ENCODE measurements around the gene NUP62.

NUP62 gene

DNA sequence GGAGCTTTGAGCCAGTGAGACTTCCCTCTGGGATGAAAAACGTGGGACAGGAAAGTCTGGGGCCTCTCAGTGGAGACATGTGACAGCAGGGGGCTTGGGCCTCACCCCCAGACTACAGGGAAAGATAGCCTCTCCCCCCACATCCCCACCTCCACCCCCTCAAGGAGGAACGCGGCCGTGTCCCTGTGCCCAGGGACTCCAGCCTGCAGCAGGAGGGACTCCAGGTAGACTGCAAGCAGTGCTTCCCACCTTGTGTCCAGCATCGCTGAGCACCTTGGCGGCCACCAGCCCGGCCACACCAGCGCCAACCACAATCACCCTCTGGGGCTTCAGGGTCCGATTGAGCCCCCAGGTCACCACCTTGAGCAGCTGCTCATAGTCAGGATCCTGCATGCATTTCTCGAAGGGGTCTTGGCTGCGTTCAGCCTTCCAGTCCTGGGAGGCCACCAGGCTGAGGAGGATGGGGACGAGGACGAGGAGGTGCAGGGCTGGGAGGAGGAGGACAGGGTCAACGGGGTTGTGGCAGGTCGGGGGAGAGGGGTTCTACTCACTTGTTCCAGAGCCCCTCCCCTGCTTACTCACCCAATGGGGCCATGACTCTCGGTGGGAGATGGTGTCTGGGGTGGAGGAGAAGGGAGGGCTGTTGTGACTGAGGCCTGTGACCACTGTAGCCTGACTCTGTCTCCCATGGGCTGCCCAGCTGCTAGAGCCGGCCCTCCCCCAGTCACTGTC, 33.6 kb downstream of the NUP62 start:
- DNase-seq = no peak

DNA sequence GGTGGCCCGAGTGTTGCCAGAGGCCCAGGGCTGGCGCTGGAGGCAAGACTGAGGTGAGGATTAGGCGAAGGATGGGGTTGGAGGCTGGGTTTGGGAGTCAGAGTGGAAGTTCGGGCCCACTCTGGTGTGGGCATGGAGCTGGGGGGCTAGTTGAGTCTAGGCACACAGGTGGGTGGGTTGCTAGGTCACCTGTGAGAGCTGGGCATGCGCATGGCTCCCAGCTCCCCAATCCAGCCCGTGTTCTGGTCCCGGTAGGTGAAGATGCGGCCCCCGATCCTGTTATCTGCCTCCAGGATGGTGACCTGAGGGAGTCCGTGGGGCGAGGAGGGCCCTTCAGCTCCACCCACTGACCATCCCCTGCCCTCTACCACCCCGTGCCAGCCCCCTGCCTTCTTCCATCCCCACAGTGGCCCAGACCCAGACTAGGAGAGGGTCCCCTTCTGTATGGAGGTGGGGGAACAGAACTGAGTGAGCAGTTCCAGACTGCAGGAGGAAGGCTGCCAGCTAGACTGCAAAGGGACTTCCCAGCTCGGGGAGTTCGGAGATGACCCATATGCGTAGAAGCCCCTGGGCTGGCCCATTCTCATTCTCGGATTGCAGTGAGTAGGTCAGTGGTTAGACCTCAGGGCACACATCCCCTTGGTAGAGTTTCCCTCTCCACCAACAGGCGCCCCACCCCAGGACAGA, 34.3 kb downstream of the NUP62 start:
- no peak for DNase-seq

DNA sequence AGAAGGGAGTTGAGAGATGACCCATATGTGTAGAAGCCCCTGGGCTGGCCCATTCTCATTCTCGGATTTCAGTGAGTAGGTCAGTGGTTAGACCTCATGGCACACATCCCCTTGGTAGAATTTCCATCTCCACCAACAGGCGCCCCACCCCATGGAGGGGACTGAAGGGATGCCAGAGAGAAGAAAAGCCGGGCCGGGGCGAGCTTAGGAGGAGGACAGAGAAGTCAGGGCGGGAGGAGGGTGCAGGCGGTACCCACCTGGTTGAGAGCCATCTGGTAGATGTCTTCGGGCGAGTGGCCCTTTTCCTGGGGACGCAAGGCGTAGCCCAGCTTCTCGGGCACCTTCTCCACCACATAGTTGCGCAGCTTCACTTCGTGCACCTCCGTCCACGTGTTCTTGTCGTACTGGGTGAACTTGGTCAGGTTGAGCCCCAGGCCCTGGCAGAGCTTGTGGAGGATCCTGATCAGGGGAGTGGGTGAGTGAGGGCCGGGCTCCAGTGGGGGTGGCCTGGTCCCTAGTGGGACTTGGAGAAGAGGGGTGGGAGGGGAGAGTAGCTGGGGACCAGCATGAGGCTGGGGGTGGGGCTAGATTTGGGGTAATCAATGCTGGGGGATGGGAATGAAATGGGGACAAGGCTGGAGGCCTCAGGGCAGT, 35.2 kb downstream of the NUP62 start:
- DNase-seq = no peak

DNA sequence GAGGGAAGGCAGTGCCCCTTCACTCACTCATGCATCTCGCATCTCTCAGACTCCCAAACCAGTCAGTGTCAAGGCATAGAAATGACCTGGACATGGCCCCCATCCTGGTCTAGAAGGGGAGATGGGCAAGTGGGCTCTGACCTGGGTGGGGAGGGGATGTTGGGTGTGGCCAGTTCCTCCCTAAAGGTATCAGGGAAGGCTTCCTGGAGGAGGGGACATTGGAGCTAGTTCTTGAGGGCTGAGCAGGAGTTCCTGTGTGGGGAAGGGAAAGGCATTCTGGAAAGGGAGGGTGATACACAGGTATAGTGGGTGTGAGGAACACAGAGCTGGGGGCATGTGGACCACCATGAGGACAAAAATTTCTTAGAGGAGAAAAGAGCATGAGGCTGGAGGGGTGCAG, 36.6 kb downstream of the NUP62 start:
- DNase-seq = no peak

DNA sequence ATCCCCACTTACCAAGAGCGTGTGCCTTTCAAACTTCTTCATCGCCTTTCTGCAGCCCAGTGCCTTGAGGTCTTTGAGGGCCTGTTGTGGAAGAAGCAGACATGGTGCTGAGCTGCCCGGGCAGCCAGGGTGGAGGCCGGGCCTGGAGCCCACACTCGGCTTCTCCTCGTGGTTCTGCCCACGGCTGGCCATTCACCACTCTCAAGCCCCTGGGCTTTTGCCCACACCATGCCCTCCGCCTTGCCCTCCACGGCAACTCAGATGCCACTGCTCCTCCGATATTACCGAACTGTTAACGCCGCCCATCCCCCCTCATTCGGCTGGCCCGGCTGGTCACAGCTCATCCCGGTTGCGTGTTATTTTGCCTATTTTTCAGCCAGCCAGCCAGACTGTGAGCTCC, 37.9 kb downstream of the NUP62 start:
- no peak for DNase-seq

DNA sequence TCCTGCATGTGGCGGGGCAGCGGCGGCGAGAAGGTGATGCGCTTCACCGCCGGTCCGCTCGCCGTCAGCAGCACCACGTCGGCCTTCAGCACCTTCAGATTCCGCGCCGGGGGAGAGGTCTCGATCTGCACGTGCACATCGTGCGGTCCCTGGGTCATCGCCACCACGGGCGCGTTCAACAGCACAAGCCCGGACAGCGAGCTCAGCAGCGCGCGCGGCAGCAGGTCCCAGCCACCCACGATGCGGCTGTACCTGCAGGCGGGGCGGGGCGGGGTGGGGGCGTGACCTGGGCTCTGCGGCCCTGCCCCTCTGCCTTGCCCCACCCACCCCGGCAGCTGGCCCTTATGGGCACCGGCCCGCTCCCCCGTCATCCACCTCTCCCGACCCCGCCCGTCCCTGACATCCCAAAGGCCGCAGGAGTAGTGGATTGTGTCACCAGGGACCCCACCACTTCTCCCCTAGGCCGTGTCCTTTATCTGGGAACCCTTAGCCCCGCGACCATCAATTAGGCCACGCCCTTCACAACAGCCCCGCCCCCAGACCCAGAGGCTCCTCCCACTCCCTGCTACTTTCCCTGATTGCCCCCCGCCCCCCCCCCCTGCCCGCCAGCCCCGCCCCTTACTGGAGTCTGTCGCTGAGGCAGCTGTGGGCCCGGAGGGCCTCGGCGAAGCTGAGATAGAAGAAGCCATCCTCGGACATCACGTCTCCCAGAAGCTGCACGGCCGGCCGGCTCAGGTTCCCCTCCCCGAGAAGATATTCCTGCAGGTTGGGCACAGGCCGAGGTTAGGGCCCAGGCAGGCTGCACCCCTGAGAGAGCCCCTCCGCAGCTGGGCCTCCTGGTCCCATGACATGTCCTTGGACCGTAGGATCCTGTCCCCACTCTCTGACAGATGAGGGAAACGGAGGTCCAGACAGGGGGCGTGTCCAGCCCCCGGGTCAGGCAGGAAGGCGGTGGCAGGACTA, 38.7 kb downstream of the NUP62 start:
- DNase-seq = peak; percentile 6

DNA sequence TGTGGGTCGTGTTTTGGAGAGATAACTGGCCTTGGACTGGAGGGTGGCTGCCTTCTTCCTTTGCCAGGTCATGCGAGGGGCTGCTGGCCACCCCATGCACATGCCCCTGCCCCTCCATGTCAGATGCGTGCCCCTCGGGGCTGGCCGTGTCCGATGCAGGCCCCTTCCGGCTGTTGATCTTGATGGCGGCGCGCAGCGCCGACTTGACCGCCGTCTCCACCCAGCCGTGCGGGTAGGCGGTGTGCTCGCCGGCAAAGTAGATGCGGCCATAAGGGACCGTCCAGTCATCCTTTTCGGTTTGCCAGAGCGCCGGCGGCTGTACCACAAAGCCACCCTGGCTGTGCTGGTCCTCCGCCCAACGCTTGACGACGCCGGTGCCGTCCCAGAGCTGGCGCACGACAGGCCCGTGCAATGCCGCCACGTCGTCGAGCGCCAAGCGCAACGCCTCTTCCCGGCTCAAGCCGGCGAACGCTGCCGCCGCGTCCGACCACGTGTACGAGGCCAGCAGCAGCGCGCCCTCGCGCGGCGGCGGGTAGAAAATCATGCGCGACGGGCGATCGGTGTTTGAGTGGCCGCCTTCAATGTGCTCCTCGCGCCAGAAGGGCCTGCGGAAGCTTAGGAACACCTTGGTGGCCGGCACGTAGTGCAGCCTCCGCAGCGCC, 39.5 kb downstream of the NUP62 start:
- DNase-seq = no peak

DNA sequence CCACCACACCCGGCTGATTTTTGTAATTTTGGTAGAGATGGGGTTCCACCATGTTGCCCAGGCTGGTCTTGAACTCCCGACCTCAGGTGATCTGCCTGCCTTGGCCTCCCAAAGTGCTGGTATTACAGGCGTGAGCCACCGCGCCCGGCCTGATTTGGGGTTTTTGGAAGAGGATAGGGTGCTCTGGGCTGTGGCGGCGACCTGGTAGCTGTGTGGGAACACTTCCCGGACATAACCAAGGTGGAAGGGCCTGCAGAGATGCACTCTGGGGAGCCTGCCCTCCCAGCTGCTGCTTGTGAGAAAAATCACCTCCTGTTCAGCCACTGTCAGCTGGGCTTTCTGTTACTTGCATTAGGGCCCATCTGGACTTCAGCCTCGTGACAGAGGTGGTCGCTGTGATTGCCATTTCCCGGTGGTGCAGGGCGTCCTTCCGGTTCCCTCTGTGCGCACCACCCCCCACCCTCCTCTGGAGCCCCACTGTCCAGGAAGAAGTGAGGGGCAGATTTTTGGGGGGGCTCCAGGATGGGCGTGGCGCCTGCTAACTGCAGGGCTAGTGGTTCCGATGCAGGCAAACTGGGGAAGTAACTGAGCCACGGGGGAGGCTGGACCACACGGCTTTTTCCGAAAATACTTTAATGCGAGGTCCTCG, 40.1 kb downstream of the NUP62 start:
- no peak for DNase-seq

DNA sequence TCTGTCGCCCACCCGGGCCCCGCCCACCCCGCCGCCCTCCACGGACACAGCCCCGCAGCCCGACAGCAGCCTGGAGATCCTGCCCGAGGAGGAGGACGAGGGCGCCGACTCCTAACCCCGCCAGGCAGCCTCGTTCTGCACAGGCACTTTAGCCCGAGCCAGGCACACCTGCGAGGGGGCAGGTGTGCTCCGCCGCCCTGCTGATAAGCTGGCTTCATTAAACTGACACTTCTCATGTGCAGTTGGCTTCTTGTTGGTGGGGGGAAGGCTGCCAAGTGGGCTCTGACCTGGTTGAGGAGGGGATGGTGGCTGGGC, 40.8 kb downstream of the NUP62 start:
- no peak for DNase-seq

DNA sequence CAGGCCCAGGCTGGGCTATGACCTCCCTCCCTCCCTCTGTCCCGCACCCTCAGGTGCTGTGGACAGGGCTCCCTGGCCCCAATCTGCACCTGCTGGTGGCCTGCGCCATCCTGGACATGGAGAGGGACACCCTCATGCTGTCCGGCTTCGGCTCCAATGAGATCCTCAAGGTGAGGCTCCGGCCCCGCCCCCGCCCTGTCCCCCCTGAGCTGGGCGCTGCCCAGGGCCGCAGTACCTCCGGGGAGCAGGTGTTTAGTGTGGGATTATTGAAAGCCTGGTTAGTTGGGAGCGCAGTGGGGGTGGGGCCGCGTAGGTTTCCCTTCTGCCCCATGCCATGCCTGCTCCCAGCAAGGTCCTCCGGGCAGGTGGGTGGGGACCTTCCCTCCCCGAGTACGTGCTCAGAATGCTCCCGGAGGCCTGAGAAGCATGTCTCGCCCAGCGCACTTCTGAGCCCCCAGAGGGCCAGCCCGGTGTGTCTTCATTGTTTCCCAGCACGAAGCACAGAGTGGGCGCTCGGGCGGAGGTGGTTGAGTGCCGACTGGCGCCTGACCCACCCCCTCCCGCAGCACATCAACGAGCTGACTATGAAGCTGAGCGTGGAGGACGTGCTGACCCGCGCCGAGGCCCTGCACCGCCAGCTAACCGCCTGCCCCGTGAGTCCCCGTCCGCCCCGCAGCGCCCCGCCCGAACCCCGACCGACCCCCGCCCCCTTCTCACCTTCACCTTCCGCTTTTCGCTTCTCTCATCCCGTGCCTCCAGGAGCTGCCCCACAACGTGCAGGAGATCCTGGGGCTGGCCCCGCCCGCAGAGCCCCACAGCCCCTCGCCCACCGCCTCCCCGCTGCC, 41.4 kb downstream of the NUP62 start:
- DNase-seq = no peak

DNA sequence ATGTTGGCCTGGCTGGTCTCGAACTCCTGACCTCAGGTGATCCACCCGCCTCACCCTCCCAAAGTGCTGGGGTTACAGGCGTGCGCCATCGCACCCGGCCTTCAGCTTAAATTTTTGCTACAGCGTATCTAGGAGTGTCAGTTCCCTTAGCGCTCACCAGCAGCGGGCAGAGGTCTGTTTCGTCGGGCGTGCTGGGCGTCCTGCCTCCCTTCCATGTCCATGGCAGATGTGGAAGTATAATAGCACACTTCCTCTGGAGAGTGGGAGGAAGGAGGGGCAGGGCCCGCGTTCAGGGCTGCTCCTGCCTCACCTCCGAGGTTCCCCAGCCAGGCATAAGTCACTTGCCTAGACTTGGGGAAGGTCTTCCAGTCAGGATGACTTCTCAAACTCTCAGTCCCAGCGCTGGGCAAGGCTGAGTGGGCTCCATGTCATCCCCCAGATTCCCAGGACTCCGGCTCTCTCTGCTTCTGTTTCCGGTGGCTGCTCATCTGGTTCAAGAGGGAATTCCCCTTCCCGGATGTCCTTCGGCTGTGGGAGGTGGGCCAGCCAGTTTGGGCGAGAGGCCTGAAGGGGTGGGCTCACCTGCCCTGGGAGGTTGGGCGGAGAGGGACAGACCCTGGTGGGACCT, 42.2 kb downstream of the NUP62 start:
- no peak for DNase-seq

DNA sequence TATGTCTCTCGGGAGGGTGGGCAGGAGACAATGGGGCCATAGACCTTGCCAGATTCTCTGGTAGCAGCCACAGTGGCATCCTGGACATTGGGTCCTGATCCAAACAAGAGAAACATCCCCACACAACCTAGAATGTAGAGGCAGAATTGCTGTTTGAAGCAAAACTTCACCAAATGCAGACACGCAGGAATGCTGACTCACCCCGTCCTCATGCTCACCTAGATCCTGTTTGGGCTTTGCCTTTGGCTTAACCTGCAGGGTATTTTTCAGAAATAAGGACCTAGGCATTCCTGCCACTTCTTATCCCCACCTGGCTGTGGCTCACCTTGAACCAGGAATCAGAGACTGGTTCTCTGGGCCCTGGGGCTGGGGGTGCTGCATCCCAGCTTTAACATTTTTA, 44.5 kb downstream of the NUP62 start:
- DNase-seq = no peak

DNA sequence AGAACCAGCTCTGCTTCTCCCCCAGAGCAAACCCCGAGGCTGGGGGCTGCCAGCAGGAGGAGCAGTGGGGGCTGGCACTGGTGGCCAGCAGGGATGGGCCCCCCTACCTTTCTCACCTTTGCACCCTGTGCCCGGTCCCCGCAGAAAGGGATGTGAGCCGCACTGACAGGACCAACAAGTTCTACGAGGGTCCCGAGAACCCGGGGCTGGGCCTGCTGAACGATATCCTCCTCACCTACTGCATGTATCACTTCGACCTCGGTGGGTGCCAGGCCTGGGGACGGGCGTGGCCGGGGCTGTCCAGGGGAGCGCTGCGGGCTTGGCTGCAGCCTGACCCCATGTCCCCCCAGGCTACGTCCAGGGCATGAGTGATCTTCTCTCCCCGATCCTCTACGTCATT, 45.2 kb downstream of the NUP62 start:
- DNase-seq = no peak

DNA sequence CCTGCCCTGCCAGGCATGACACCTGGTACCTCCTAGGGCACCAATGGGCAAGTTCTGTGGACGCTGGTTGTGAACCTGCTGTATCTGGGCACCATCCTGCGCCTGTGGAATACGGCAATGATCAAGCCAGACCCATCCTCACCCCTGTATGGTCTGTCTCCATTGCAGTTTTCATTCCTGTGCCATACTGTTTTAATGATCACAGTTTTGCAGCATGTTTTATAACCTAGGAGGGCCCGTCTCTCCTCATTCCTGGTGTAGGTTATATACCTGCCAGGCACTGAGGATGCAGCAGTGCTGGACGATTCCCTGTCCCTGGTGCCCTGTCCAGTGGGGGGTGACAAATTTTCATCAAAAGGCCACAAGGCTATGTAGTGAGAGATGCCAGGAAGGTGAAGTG, 46.2 kb downstream of the NUP62 start:
- DNase-seq = no peak

DNA sequence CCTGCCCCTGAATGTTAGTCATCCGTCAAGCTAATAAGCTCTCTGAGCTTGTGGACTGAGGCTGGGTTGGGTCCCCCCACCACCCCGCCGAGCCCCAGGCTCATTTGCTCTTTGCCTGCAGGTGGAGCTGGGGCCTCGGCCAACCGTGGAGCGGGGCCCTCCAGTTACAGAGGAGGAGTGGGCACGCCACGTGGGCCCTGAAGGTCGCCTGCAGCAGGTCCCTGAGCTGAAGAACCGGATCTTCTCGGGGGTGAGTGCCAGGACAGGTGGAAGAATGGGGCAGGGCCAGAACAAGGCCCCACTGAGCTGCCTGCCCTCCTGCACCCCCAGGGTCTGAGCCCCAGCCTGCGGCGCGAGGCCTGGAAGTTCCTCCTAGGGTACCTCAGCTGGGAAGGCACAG, 46.7 kb downstream of the NUP62 start:
- no peak for DNase-seq

DNA sequence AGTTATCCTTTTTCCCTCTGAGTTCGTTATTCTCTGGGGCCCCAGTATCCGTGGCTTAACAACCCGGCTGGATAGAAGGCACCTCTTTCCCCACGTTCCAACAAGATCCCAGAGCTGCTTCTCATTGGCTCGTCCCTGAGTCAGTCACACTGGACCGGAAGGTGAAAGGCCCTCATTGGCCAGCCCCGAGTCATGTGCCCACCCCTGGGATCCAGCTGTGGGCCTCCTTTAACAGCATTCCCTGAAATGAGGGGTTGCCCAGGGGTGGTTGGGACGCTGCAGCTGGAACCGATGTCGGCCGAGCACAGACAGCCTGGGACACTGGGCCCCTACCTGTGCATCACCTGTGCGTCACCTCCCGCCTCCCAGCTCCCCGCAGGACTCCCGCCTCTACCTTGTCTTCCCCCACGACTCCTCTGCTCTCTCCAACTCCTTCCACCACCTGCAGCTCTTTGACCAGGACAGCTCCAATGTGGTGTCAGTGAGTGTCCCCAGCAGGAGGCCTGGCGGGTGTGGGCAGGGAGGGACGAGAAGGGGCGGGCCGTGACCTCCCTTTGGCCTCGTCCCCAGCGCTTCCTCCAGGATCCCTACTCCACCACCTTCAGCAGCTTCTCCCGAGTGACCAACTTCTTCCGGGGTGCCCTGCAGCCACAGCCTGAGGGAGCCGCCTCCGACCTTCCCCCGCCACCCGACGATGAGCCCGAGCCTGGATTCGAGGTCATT, 47.5 kb downstream of the NUP62 start:
- DNase-seq = no peak

DNA sequence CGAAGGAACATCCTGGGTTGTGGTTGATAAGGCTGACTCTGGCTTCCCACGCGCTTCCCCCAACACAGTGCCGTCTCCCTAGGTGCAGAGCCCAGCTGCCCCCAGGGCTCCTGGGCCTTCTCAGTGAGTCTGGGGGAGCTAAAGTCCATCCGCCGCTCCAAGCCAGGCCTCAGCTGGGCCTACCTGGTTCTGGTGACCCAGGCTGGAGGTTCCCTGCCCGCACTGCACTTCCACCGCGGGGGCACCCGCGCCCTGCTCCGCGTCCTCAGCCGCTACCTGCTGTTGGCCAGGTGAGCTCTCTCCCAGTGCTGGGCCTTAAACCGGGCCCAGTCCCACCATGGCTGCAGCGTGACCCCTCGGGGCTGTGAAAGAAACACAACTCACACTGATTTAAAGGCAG, 48.1 kb downstream of the NUP62 start:
- DNase-seq = no peak

DNA sequence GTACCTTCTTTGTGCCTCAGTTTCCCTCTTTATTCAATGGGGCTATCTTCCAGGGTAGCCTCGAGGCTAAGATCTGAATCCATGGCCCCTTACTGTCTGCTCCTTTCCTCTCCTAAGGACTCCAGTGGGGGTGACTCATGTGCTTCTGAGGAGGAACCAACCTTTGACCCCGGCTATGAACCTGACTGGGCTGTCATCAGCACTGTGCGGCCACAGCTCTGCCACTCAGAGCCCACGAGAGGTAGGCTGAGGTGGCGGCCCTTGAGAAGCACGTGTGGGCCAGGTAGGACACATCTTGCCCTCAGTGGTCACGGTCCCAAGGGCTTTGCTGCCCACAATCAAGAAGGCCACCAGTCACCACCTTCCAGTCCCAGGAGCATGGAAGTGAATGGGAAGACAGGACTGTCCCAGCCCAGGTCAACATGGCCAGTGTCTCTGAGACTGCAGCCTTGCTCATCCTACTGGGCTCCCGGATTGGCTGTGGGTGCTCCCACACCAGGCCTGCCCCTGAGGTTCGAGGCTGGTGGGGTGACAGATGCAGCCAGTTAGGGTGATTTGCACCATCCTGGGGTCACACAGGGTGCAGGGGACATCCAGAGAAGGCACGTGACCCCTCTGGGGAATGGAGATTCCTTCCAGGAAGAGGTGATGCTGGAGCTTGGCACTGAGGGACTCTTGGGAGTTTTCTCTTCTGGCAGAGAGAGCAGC, 49.0 kb downstream of the NUP62 start:
- DNase-seq = no peak

DNA sequence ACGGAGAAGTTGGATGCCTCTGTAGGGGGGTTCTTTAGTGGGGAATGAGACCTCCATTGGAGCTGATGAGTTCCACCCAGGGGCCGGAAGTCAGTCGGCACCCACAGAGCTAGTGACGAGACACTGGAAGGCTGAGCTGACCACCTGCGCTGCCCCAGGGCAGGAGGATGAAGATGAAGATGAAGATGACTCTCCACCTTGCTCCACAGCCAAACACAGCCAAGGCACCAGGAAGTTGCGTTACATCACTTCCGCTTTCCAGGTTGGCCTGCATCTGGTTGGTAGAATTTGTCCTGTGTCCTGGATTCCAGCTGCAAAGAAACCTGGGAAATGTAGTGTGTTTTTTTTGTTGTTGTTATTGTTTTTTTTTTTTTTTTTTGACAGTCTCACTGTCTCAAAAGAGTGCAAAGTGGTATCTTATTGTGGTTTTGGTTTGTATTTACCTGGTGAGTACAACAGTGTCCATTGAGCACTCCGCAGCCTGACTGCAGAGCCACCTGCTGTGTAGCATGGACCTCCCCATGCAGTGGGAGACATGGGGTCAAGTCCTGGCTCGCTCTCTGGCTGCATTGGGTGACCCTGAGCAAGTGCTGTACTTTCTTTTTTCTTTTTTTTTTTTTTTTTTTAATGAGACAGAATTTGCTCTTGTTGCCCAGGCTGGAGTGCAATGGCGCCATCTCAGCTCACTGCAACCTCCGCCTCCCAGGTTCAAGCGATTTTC, 49.9 kb downstream of the NUP62 start:
- DNase-seq = peak; percentile 54

All from SHP77 treated with DMSO at 0.1 percent for 48 hours (cell line).